Duodenal mucosa (tissue), 2 donors: ENCODE data around the gene ELMOD3.
"Not testable (repeated sequence)": the region's sequence is repeated elsewhere in the genome, so short reads cannot be mapped to it uniquely, and the experiment has no call there.

Experiments
- H3K27ac ChIP-seq: one replicate; pipeline ENCODE4 v1.7.0; 2013; ENCODE audit warnings: low read depth, low read length
- H3K27me3 ChIP-seq, 2 donors: one replicate each; pipeline ENCODE4 v1.7.0; 2013; ENCODE audit warnings: low read length in 2 of 2, control low read depth in 1 of 2; ENCODE audit not compliant: insufficient read depth in 2 of 2, control insufficient read depth in 1 of 2
- H3K36me3 ChIP-seq, 2 donors: one replicate each; pipeline ENCODE4 v1.7.0; 2013; ENCODE audit warnings: low read length in 2 of 2, control low read depth in 1 of 2; ENCODE audit not compliant: insufficient read depth in 2 of 2, control insufficient read depth in 1 of 2
- H3K4me1 ChIP-seq, 2 donors: one replicate each; pipeline ENCODE4 v1.7.0; 2013; ENCODE audit warnings: low read length in 2 of 2, control low read depth in 1 of 2; ENCODE audit not compliant: insufficient read depth in 2 of 2, control insufficient read depth in 1 of 2
- H3K4me3 ChIP-seq, 2 donors: one replicate each; pipeline ENCODE4 v1.7.0; 2013; ENCODE audit warnings: low read length in 2 of 2, low read depth in 1 of 2
- H3K9ac ChIP-seq, 2 donors: one replicate each; pipeline ENCODE4 v1.7.0; 2013; ENCODE audit warnings: low read length in 2 of 2, low read depth in 1 of 2
- H3K9me3 ChIP-seq, 2 donors: one replicate each; pipeline ENCODE4 v1.7.0; 2013; ENCODE audit warnings: low read length in 2 of 2, control low read depth in 1 of 2; ENCODE audit not compliant: control insufficient read depth in 1 of 2

Gene ELMOD3

DNA sequence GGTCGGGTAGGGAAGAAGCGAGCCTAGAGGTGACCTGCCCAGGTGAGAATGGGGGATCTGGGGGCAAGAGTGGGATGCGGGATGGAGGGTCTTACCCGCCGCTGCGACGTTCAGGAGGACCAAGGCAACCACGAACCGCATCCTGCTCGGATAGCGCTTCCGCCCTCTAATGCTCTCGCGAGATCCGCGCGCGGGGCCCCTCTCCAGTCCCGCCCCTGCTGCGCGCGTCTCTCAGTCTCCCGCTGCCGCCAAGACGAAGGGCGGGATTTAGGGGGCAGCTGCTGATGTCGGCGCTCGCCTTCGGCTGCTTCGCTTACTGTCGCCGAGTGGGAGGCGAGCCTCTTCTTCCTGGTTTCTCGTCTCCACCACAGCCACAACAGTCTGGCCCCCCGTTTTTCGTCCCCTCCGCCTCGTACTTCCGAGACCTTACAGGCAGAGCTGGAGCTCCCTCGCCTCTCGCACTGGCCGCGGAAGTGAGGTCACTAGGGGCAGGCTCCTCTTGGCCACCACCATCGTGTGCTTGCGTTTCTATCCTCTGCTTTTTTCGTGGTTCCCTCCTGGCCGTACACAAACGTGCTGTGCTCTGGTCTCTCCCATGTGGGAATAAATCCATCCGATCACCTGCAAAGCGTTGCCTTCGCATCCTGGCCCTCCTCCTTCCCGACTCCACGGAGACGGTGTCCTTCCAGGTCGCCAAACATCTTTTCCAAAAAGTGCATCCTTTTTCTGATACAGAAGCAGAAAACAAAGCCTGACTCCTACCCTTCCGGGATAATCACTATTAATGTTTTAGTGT is 26.5 kb upstream of the ELMOD3 start, which contains the start of gene TGOLN2:
Gene TGOLN2, minus strand, starts transcription at position 168 of the 796 bp plus-strand sequence. Its CDS starts 27 bp downstream, at position 141.
- Histone ChIP-seq H3K9ac (peak within 1 kb of the TSS; percentile 79 to 80), H3K36me3 (peaks cover 8 to 16% of the 10 kb centered on the region in 2 donors), H3K27me3 (no peaks in the 10 kb centered on the region), H3K4me3 (peak within 1 kb of the TSS; percentile 86), H3K27ac (peak within 1 kb of the TSS; percentile 98), H3K4me1 (peaks cover 22 to 41% of the 10 kb centered on the region in 2 donors), H3K9me3 (no peaks in the 10 kb centered on the region)

DNA sequence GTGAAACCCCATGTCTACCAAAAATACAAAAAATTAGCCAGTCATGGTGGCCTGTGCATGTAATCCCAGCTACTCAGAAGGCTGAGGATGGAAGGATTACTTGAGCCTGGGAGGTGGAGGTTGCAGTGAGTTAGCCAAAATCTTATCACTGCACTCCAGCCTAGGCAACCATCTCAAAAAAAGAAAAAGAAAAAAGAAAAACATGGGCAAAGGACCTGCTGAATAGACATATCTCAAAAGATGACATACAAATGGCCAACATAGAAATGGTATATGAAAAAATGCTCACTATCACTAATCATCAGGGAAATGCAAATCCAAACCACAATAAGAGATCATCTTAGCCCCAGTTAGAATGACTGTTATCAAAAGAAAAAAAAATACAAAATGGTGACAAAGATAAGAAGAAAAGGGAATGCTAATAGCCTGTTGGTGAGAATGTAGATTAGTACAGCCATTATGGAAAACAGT is 25.4 kb upstream of the ELMOD3 start:
- Histone ChIP-seq H3K4me1 (peaks cover 16 to 31% of the 10 kb centered on the region in 2 donors), H3K27ac (no peak overlapping the region), H3K36me3 (peaks cover 0 to 6% of the 10 kb centered on the region in 2 donors), H3K4me3 (no peak overlapping the region), H3K27me3 (no peaks in the 10 kb centered on the region), H3K9me3 (no peaks in the 10 kb centered on the region), H3K9ac (no peak overlapping the region)

DNA sequence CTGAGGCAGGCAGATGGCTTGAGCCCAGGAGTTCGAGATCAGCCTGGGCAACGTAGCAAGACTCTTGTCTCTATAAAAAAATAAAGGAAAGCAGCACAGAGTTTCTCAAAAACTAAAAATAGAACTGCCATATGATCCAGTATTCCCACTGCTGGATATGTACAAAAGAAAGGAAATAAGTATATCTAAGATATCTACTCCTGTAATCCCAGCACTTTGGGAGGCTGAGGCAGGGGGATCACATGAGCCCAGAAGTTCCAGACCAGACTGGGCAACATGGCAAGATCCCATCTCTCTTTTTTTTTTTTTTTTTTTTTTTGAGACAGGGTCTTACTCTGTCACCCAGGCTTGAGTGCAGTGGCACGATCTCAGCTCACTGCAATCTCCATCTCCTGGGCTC is 24.9 kb upstream of the ELMOD3 start:
- not testable (repeated sequence) for H3K27ac ChIP-seq, H3K9me3 ChIP-seq, H3K4me3 ChIP-seq, H3K27me3 ChIP-seq, H3K9ac ChIP-seq, H3K36me3 ChIP-seq
- peaks cover 13 to 26% of the 10 kb centered on the region in 2 donors for H3K4me1 ChIP-seq

DNA sequence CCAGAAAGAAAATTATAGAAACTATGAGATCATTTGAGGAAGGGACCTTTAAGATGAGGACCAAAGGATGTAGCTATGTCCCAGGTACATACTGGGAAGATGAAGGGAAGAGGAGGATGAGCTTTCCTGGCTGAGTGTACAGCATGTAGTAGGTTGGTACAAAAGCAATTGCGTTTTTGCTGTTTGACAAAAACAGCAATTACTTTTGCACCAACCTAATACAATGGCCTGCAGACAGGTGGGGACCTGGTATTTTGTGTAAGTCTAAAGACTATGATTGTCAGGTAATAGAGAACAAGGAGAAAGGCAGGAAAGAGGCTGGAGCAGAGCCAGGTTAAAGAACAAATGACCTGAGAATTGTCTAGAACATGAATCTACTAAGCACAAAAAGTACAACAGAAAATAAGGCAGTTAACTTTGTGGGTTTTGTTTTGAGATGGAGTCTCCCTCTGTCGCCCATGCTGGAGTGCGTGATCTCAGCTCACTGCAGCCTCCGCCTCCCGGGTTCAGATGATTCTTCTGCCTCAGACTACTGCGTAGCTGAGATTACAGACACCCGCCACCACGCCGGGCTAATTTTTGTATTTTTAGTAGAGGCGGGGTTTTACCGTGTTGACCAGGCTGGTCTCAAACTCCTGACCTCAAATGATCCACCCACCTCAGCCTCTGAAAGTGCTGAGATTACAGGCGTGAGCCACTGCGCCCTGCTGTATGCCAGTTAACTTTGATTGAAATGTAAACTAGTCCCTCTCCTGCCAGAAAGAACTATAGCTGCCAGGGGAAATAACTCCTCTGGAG is 23.5 kb upstream of the ELMOD3 start:
- H3K27me3 ChIP-seq = no peaks in the 10 kb centered on the region
- H3K4me1 ChIP-seq = peaks cover 8 to 12% of the 10 kb centered on the region in 2 donors
- no peak overlapping the region for H3K27ac ChIP-seq
- no peak overlapping the region for H3K9ac ChIP-seq
- H3K9me3 ChIP-seq = no peaks in the 10 kb centered on the region
- H3K36me3 ChIP-seq = no peaks in the 10 kb centered on the region
- no peak overlapping the region for H3K4me3 ChIP-seq

DNA sequence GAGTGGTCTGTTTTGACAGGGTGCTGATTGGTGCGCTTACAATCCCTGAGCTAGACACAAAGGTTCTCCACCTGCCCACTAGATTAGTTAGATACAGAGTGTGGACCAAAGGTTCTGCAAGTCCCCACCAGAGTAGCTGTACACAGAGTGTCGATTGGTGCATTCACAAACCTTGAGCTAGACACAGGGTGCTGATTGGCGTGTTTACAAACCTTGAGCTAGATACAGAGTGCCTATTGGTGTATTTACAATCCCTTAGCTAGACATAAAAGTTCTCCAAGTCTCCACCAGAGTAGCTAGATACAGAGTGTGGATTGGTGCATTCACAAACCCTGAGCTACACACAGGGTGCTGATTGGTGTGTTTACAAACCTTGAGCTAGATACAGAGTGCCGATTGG is 20.7 kb upstream of the ELMOD3 start:
- not testable (repeated sequence) for H3K27me3 ChIP-seq, H3K9me3 ChIP-seq, H3K27ac ChIP-seq, H3K4me1 ChIP-seq, H3K9ac ChIP-seq, H3K4me3 ChIP-seq, H3K36me3 ChIP-seq

- H3K9me3 ChIP-seq = no peaks in the 10 kb centered on the region
- no peaks in the 10 kb centered on the region for H3K36me3 ChIP-seq
- H3K27ac ChIP-seq = no peak overlapping the region
- H3K4me1 ChIP-seq = peaks cover 0 to 8% of the 10 kb centered on the region in 2 donors
- H3K27me3 ChIP-seq = no peaks in the 10 kb centered on the region
- no peak overlapping the region for H3K4me3 ChIP-seq
- no peak overlapping the region for H3K9ac ChIP-seq
These were observed 19.6 kb upstream of the ELMOD3 start for GRCh38 chr2:85334928-85335327.

DNA sequence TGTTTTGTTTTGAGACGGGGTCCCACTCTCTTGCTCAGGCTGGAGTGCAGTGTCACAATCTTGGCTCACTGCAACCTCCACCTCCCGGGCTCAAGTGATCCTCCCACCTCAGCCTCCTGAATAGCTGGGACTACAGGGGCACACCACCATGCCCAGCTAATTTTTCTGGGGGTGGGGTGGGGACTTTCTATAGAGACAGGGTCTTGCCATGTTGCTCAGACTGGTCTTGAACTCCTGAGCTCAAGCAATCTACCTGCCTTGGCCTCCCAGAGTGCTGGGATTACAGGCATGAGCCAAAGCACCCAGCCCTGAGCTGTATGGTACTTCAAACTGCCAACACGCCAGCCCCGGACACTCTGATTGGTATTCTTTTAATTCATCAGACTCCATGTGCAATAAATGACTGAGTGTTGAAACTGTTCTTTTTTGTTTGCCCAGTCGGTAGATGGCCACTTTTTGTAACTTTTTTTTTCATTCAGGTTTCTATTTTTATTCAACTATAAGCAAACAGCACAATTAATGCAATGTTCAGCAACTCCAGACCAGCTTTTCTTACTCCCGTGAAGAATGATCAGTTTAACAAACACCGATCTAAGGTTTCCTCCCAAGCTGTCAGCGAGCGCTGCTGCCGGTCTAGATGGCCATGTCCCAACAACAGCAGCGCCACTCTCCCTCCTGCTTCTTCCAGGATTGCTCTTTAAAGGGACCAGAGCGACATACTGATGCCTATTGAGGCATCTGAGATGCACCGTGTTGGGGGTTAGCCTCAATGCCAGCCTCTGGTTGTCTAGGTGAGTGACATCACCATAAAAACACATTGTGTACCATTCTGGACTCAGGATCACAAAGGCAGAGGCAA is 14.3 kb upstream of the ELMOD3 start:
- H3K9me3 ChIP-seq = no peaks in the 10 kb centered on the region
- H3K36me3 ChIP-seq = peaks cover 10 to 31% of the 10 kb centered on the region in 2 donors
- H3K27me3 ChIP-seq = no peaks in the 10 kb centered on the region
- H3K4me1 ChIP-seq = peaks cover 7 to 9% of the 10 kb centered on the region in 2 donors
- no peak overlapping the region for H3K9ac ChIP-seq
- H3K4me3 ChIP-seq = no peak overlapping the region
- no peak overlapping the region for H3K27ac ChIP-seq

- Histone ChIP-seq H3K9ac (no peak overlapping the region), H3K27me3 (no peaks in the 10 kb centered on the region), H3K27ac (no peak overlapping the region), H3K36me3 (peaks cover 22 to 43% of the 10 kb centered on the region in 2 donors), H3K9me3 (no peaks in the 10 kb centered on the region), H3K4me3 (no peak overlapping the region), H3K4me1 (peaks cover 0 to 19% of the 10 kb centered on the region in 2 donors)
These were observed 13.1 kb upstream of the ELMOD3 start for GRCh38 chr2:85341269-85342029.

- no peak overlapping the region for H3K4me3 ChIP-seq
- H3K9me3 ChIP-seq = no peaks in the 10 kb centered on the region
- no peak overlapping the region for H3K27ac ChIP-seq
- peaks cover 0 to 19% of the 10 kb centered on the region in 2 donors for H3K4me1 ChIP-seq
- H3K36me3 ChIP-seq = peaks cover 29 to 50% of the 10 kb centered on the region in 2 donors
- no peaks in the 10 kb centered on the region for H3K27me3 ChIP-seq
- H3K9ac ChIP-seq = no peak overlapping the region
These were observed 12.4 kb upstream of the ELMOD3 start for GRCh38 chr2:85342156-85342555.
